Karpas-422 (cell line): Measurements from ENCODE around the gene RASAL1. TPM values are rescaled to one million over a fixed set of nuclear protein-coding genes. Genes with fewer than 3 reads are reported as not detected.

Experiments used
- DNase-seq: peaks from one replicate; pipeline ENCODE4 v3.0.0-alpha.2; 2015
- H2AFZ ChIP-seq: fragments of 200-600 bp; sonication (generic); 2 replicates; pipeline ENCODE4 v1.6.1; 2014; ENCODE audit warnings: antibody characterized with exemption, low read length, mixed read lengths
- H3K27ac ChIP-seq: fragments of 200-600 bp; sonication (generic); 2 replicates; pipeline ENCODE4 v1.5.1; 2014; ENCODE audit warnings: mild to moderate bottlenecking, low read length, moderate library complexity
- H3K27me3 ChIP-seq: fragments of 200-600 bp; sonication (generic); 2 replicates; pipeline ENCODE4 v1.6.1; 2014; ENCODE audit warnings: low read length, mixed read lengths
- H3K36me3 ChIP-seq: fragments of 200-600 bp; sonication (generic); 2 replicates; pipeline ENCODE4 v1.6.1; 2014; ENCODE audit warnings: low read length, mixed read lengths; ENCODE audit not compliant: insufficient read depth
- H3K4me1 ChIP-seq: fragments of 200-600 bp; sonication (generic); 2 replicates; pipeline ENCODE4 v1.6.1; 2014; ENCODE audit warnings: mild to moderate bottlenecking, low read length, mixed read lengths
- H3K4me2 ChIP-seq: fragments of 200-600 bp; sonication (generic); 2 replicates; pipeline ENCODE4 v1.6.1; 2014; ENCODE audit warnings: low read length, low read depth, mild to moderate bottlenecking; ENCODE audit not compliant: poor library complexity, severe bottlenecking
- H3K4me3 ChIP-seq: fragments of 200-600 bp; sonication (generic); 2 replicates; pipeline ENCODE4 v1.5.1; 2014; ENCODE audit warnings: mild to moderate bottlenecking, antibody characterized with exemption, low read length, mixed read lengths
- H3K79me2 ChIP-seq: fragments of 200-600 bp; sonication (generic); 2 replicates; pipeline ENCODE4 v1.6.1; 2014; ENCODE audit warnings: mild to moderate bottlenecking, low read length, mixed read lengths
- H3K9ac ChIP-seq: fragments of 200-600 bp; sonication (generic); 2 replicates; pipeline ENCODE4 v1.6.0; 2014; ENCODE audit warnings: low read length
- H3K9me2 ChIP-seq: fragments of 200-600 bp; sonication (generic), shearing (Covaris generic); replicated peaks from 2 replicates; pipeline ENCODE4 v1.6.0; 2014; ENCODE audit warnings: mild to moderate bottlenecking, low read length, moderate library complexity; ENCODE audit not compliant: insufficient read depth
- H3K9me3 ChIP-seq: fragments of 300-700, 200-600 bp; sonication (generic); 2 replicates; pipeline ENCODE4 v1.6.1; 2014; ENCODE audit warnings: low read length, mixed read lengths
- H4K20me1 ChIP-seq: fragments of 200-600 bp; sonication (generic); 2 replicates; pipeline ENCODE4 v1.6.1; 2014; ENCODE audit warnings: mild to moderate bottlenecking, antibody characterized with exemption, low read length, low read depth; ENCODE audit not compliant: insufficient read depth
- total RNA-seq: library from RNA; depleted of rRNA; stranded (reverse); fragments of >200 nt; shearing (Covaris generic); gene quantifications from 2 replicates; pipeline ENCODE4 v1.2.3, GENCODE V29; 2014; ENCODE audit warnings: low replicate concordance

Gene RASAL1
- total RNA-seq, 1 experiment from 2014 or later: 3.4 TPM

- peaks cover 3% of the 10 kb centered on the region for H3K4me1 ChIP-seq
- no peak overlapping the region for H2AFZ ChIP-seq
- H3K4me2 ChIP-seq: no peak overlapping the region
- no peaks in the 10 kb centered on the region for H3K79me2 ChIP-seq
- no peak for DNase-seq
- no peak overlapping the region for H3K4me3 ChIP-seq
- H3K9ac ChIP-seq: no peak overlapping the region
- H3K36me3 ChIP-seq: no peaks in the 10 kb centered on the region
- H3K9me2 ChIP-seq: no peaks in the 10 kb centered on the region
- 0 out of 2 replicates have a peak, but pooled peaks cover 3% of the 10 kb centered on the region for H4K20me1 ChIP-seq
- no peaks in the 10 kb centered on the region for H3K27me3 ChIP-seq
- H3K27ac ChIP-seq: no peak overlapping the region
- no peaks in the 10 kb centered on the region for H3K9me3 ChIP-seq
Measured at GRCh38 chr12:113112043-113112899, 23.3 kb downstream of the RASAL1 start.

- Histone ChIP-seq H3K4me2 (no peak overlapping the region), H3K27me3 (no peaks in the 10 kb centered on the region), H3K4me3 (no peak overlapping the region), H3K79me2 (no peaks in the 10 kb centered on the region), H3K27ac (no peak overlapping the region), H2AFZ (no peak overlapping the region), H3K9me3 (no peaks in the 10 kb centered on the region), H3K36me3 (no peaks in the 10 kb centered on the region), H3K9me2 (no peaks in the 10 kb centered on the region), H3K9ac (no peak overlapping the region), H3K4me1 (no peaks in the 10 kb centered on the region), H4K20me1 (0 out of 2 replicates have a peak, but pooled peaks cover 3% of the 10 kb centered on the region)
- no peak for DNase-seq
Measured at GRCh38 chr12:113111247-113111646, 24.3 kb downstream of the RASAL1 start.

- Histone ChIP-seq H3K27ac (no peak overlapping the region), H4K20me1 (0 out of 2 replicates have a peak, but pooled peaks cover 3% of the 10 kb centered on the region), H3K9ac (no peak overlapping the region), H2AFZ (no peak overlapping the region), H3K79me2 (no peaks in the 10 kb centered on the region), H3K4me3 (no peak overlapping the region), H3K9me3 (no peaks in the 10 kb centered on the region), H3K4me2 (no peak overlapping the region), H3K4me1 (no peaks in the 10 kb centered on the region), H3K27me3 (no peaks in the 10 kb centered on the region), H3K9me2 (no peaks in the 10 kb centered on the region), H3K36me3 (no peaks in the 10 kb centered on the region)
- DNase-seq: no peak
Measured at GRCh38 chr12:113109872-113110599, 25.5 kb downstream of the RASAL1 start.

- Histone ChIP-seq H3K9me3 (no peaks in the 10 kb centered on the region), H2AFZ (no peak overlapping the region), H3K36me3 (no peaks in the 10 kb centered on the region), H3K9me2 (no peaks in the 10 kb centered on the region), H3K4me3 (no peak overlapping the region), H3K4me1 (no peaks in the 10 kb centered on the region), H3K27me3 (no peaks in the 10 kb centered on the region), H4K20me1 (0 out of 2 replicates have a peak, but pooled peaks cover 3% of the 10 kb centered on the region), H3K9ac (no peak overlapping the region), H3K27ac (no peak overlapping the region), H3K4me2 (no peak overlapping the region), H3K79me2 (no peaks in the 10 kb centered on the region)
- no peak for DNase-seq
Measured at GRCh38 chr12:113109360-113109759, 26.2 kb downstream of the RASAL1 start.

DNA sequence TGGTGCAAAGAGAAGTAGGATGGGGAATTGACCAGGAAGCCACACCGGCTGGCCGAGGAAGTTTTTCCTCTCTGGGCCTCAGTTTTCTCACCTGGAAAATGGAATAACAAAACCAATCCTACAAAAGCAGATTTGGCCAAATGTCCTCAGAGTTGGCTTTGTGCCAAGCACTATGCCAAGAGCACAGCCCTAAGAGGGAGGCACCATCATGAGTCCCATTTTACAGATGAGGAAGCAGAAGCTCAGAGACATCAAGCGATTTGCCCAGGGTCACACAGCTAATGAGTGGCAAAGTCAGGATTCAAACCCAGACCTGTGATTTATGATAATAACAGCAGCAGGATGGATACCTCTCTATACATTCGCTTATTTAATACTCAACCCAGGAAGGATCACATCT, 27.3 kb downstream of the RASAL1 start:
- Histone ChIP-seq H2AFZ (no peak overlapping the region), H3K4me2 (no peak overlapping the region), H3K79me2 (no peaks in the 10 kb centered on the region), H3K4me1 (peaks cover 7% of the 10 kb centered on the region), H3K9ac (no peak overlapping the region), H3K27me3 (no peaks in the 10 kb centered on the region), H3K9me3 (no peaks in the 10 kb centered on the region), H3K27ac (no peak overlapping the region), H3K36me3 (no peaks in the 10 kb centered on the region), H3K4me3 (no peak overlapping the region), H4K20me1 (0 out of 2 replicates have a peak, but pooled peaks cover 3% of the 10 kb centered on the region), H3K9me2 (no peaks in the 10 kb centered on the region)
- no peak for DNase-seq

DNA sequence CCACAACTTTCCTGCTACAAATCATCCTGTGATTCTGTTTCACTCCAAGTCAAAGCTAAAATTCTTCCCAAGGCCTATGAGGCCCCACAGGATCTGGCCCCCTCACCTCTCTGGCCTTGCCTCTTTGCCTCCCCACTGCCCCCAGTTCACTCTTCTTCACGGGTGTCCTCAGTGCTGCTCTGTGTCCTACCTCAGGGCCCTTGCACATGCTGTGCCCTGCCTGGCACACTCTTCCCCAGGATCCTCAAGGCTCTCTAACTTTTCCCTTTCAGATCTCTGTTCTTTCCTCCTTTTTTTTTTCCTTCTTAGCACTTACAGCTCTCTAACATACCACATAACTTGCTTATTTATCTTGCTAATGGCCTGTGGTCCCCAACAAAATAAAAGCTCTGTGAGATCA, 29.2 kb downstream of the RASAL1 start:
- H3K4me3 ChIP-seq: no peak overlapping the region
- no peak for DNase-seq
- no peaks in the 10 kb centered on the region for H3K79me2 ChIP-seq
- H3K27ac ChIP-seq: no peak overlapping the region
- no peak overlapping the region for H3K9ac ChIP-seq
- no peak overlapping the region for H2AFZ ChIP-seq
- H3K4me1 ChIP-seq: peaks cover 7% of the 10 kb centered on the region
- H4K20me1 ChIP-seq: 0 out of 2 replicates have a peak, but pooled peaks cover 3% of the 10 kb centered on the region
- H3K27me3 ChIP-seq: no peaks in the 10 kb centered on the region
- H3K36me3 ChIP-seq: no peaks in the 10 kb centered on the region
- H3K4me2 ChIP-seq: no peak overlapping the region
- no peaks in the 10 kb centered on the region for H3K9me2 ChIP-seq
- H3K9me3 ChIP-seq: no peaks in the 10 kb centered on the region

DNA sequence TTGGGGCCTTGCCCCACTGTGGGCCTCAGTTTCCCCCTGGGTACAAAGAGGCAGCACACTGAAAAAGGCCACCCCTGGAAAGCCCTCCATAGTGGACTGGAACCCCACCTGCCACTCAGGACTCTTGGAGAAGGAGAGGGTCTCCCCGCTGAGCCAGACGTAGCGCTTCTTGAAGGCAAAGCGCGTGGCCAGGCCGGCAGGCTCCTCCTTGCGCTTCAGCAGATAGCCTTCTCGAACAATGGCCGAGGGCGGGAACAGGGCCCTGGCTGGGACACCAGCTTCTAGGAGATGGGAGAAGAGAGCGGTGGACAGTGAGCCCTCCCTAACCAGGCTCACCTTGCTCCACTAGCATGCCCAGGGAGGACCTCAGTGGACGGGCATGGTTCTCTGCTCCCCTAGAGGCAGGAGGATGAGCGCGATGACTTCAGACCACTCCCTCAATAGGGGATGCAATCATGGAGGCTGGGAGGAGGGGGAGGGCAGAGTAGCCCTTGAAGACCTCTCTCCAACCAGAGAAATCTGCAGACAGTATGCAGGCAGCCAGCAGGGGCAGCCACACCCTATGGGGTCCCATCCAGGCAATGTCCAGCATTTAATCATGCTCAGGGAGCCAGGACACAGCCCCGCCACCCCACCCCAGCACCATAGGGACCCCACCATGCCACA, 29.8 kb downstream of the RASAL1 start:
- Histone ChIP-seq H3K36me3 (no peaks in the 10 kb centered on the region), H3K4me1 (peaks cover 7% of the 10 kb centered on the region), H3K79me2 (no peaks in the 10 kb centered on the region), H2AFZ (no peak overlapping the region), H3K4me3 (no peak overlapping the region), H3K9me2 (no peaks in the 10 kb centered on the region), H3K4me2 (no peak overlapping the region), H3K27ac (no peak overlapping the region), H3K9ac (no peak overlapping the region), H4K20me1 (no peaks in the 10 kb centered on the region), H3K9me3 (no peaks in the 10 kb centered on the region), H3K27me3 (no peaks in the 10 kb centered on the region)
- DNase-seq: no peak
